Gastrocnemius medialis (tissue), 4 donors: ENCODE data around the gene ALK. TPM values are rescaled to one million over a fixed set of nuclear protein-coding genes. Genes with fewer than 3 reads are reported as not detected.

ENCODE experiments used
- ATAC-seq, 2 donors: fragments of 150-250 bp; one replicate each; pipeline ENCODE4 v1.9.1; 2016
- DNase-seq, 2 donors: peaks; one replicate each; pipeline ENCODE4 v3.0.0-alpha.2; 2019
- H3K27ac ChIP-seq, 4 donors: fragments of 200-600 bp; sonication (generic); 1 replicate in 1 of 4; 2 replicates in 3 of 4; pipeline ENCODE4 v1.5.1; 2016 to 2018; ENCODE audit warnings: mild to moderate bottlenecking in 2 of 4, moderate library complexity in 1 of 4
- H3K27me3 ChIP-seq, 3 donors: fragments of 200-600 bp; sonication (generic) in 2 of 3; 1 replicate in 1 of 3; 2 replicates in 2 of 3; pipeline versions ENCODE4 v1.5.1 to v1.6.0; 2016 to 2019; ENCODE audit warnings: mild to moderate bottlenecking in 1 of 3, moderate library complexity in 1 of 3
- H3K36me3 ChIP-seq, 2 donors: fragments of 200-600 bp; sonication (generic) in 1 of 2; one replicate each; pipeline ENCODE4 v1.5.1; 2017 to 2018
- H3K4me1 ChIP-seq, 2 donors: fragments of 200-600 bp; sonication (generic) in 1 of 2; one replicate each; pipeline ENCODE4 v1.5.1; 2016 to 2017; ENCODE audit warnings: mild to moderate bottlenecking in 2 of 2
- H3K4me3 ChIP-seq, 4 donors: fragments of 200-600 bp; sonication (generic) in 3 of 4; 1 replicate in 1 of 4; 2 replicates in 3 of 4; pipeline ENCODE4 v1.5.1; 2016 to 2019; ENCODE audit warnings: mild to moderate bottlenecking in 2 of 4
- H3K9me3 ChIP-seq, 3 donors: fragments of 200-600 bp; sonication (generic) in 2 of 3; 1 replicate in 1 of 3; 2 replicates in 2 of 3; pipeline ENCODE4 v1.5.1; 2016 to 2019
- CTCF ChIP-seq, 5 experiments: fragments of 450-650 bp in 3 of 5; fragments of 200-600 bp in 2 of 5; sonication (generic) in 2 of 5; IDR thresholded peaks in 4 of 5; conservative IDR thresholded peaks in 1 of 5; 1 replicate in 4 of 5; 2 replicates in 1 of 5; pipeline ENCODE4 v1.5.1; 2016 to 2019; ENCODE audit warnings: antibody characterized with exemption in 5 of 5, mild to moderate bottlenecking in 3 of 5, moderate library complexity in 3 of 5
- POLR2A ChIP-seq, 2 donors: fragments of 450-650 bp; IDR thresholded peaks; one replicate each; pipeline ENCODE4 v1.6.1; 2017; ENCODE audit warnings: antibody characterized with exemption in 2 of 2, mild to moderate bottlenecking in 2 of 2, moderate library complexity in 2 of 2
- in situ Hi-C, 4 donors: fragments of 200-750 bp; cut with MboI; loops; one replicate each; pipeline versions ENCODE4 v1.15.0 to v1.8.0; 2017; ENCODE audit warnings: low sequenced_read_pairs in 4 of 4
- intact Hi-C: fragments of 100-400 bp; cut with DNase I; formaldehyde crosslinking; loops from one replicate; pipeline ENCODE4 v1.15.1; 2023; ENCODE audit warnings: low total_unique reads
- total RNA-seq, 4 donors: library from RNA; depleted of rRNA; stranded (reverse); fragments of >200 nt; gene quantifications; one replicate each; pipeline versions ENCODE4 v1.1.0 to v1.2.3, GENCODE V29; 2016

Gene ALK
- total RNA-seq, 4 donors from 2014 or later: not detected

GRCh38 chr2:29398384-29399237 is 522.8 kb downstream of the ALK start:
- intact Hi-C loops (no loop called here), in situ Hi-C loops (no loop called here)
- TF ChIP-seq POLR2A (IDR thresholded peaks at IDR 0.05): no peak
- H3K27ac ChIP-seq: no peak overlapping the region
- H3K9me3 ChIP-seq: no peaks in the 10 kb centered on the region
- H3K4me1 ChIP-seq: no peaks in the 10 kb centered on the region
- H3K27me3 ChIP-seq: no peaks in the 10 kb centered on the region
- DNase-seq (no peak), ATAC-seq (no peak)
- H3K36me3 ChIP-seq: no peaks in the 10 kb centered on the region
- H3K4me3 ChIP-seq: no peak overlapping the region

- Histone ChIP-seq H3K4me1 (no peaks in the 10 kb centered on the region), H3K27me3 (no peaks in the 10 kb centered on the region), H3K4me3 (no peak overlapping the region), H3K9me3 (no peaks in the 10 kb centered on the region), H3K27ac (no peak overlapping the region), H3K36me3 (no peaks in the 10 kb centered on the region)
- no peak for ATAC-seq
- TF ChIP-seq POLR2A (IDR thresholded peaks at IDR 0.05) (no peak), CTCF (IDR thresholded peaks at IDR 0.05 in 4 of 5, conservative IDR thresholded peaks at IDR 0.05 in 1 of 5) (no peak)
- intact Hi-C loops: no loop called here
- DNase-seq: no peak
- in situ Hi-C loops: no loop called here
These were observed 523.7 kb downstream of the ALK start for GRCh38 chr2:29397713-29398112.

GRCh38 chr2:29397039-29397438 is 524.3 kb downstream of the ALK start:
- no peaks in the 10 kb centered on the region for H3K36me3 ChIP-seq
- intact Hi-C loops: no loop called here
- ATAC-seq: no peak

GRCh38 chr2:29394981-29395350 is 526.4 kb downstream of the ALK start:
- Histone ChIP-seq H3K9me3 (no peaks in the 10 kb centered on the region), H3K27me3 (no peaks in the 10 kb centered on the region), H3K4me3 (no peak overlapping the region), H3K4me1 (no peaks in the 10 kb centered on the region), H3K27ac (no peak overlapping the region), H3K36me3 (no peaks in the 10 kb centered on the region)
- no peak for TF ChIP-seq POLR2A (IDR thresholded peaks at IDR 0.05)
- TF ChIP-seq CTCF (IDR thresholded peaks at IDR 0.05 in 4 of 5, conservative IDR thresholded peaks at IDR 0.05 in 1 of 5): no peak
- intact Hi-C loops: no loop called here
- in situ Hi-C loops: no loop called here
- no peak for DNase-seq
- no peak for ATAC-seq

More at GRCh38 chr2:29397039-29397438, 524.3 kb downstream of the ALK start:
- in situ Hi-C loops: no loop called here
- Histone ChIP-seq H3K4me3 (no peak overlapping the region), H3K27ac (no peak overlapping the region), H3K27me3 (no peaks in the 10 kb centered on the region), H3K9me3 (no peaks in the 10 kb centered on the region), H3K4me1 (no peaks in the 10 kb centered on the region)
- DNase-seq: no peak
- TF ChIP-seq CTCF (IDR thresholded peaks at IDR 0.05 in 4 of 5, conservative IDR thresholded peaks at IDR 0.05 in 1 of 5): no peak
- TF ChIP-seq POLR2A (IDR thresholded peaks at IDR 0.05): no peak

- DNase-seq: no peak
- intact Hi-C loops (no loop called here), in situ Hi-C loops (no loop called here)
- Histone ChIP-seq H3K36me3 (no peaks in the 10 kb centered on the region), H3K27me3 (no peaks in the 10 kb centered on the region), H3K4me1 (no peaks in the 10 kb centered on the region), H3K27ac (no peak overlapping the region), H3K9me3 (no peaks in the 10 kb centered on the region), H3K4me3 (no peak overlapping the region)
- no peak for ATAC-seq
- no peak for TF ChIP-seq CTCF (IDR thresholded peaks at IDR 0.05 in 4 of 5, conservative IDR thresholded peaks at IDR 0.05 in 1 of 5)
- no peak for TF ChIP-seq POLR2A (IDR thresholded peaks at IDR 0.05)
These were observed 526.9 kb downstream of the ALK start for GRCh38 chr2:29394311-29394980.
